ENCODE data around the gene LMAN2.
"Not testable (repeated sequence)": the region's sequence is repeated elsewhere in the genome, so short reads cannot be mapped to it uniquely, and the experiment has no call there.

The LMAN2 gene

DNA sequence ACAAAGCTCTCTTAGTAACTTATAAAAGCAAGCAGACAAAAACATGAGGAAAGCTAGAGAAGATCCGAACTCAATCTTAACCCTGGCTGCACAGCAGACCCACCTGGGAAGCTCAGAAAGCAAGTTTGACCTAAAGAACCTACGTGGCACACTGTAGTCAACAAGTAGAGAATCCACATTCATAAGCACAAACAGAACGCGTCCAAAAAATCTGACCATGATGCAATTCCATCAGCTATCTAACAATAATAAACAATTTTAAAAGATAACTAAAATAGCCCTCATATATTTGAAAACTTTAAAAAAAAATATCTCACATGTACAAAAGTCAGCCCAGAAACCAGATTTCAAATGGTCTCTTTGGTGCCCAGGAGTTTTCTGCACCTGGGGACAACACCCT lies 4.6 kb downstream of the LMAN2 start:
- no peak for DNase-seq (ENCODE audit: low spot score)

DNA sequence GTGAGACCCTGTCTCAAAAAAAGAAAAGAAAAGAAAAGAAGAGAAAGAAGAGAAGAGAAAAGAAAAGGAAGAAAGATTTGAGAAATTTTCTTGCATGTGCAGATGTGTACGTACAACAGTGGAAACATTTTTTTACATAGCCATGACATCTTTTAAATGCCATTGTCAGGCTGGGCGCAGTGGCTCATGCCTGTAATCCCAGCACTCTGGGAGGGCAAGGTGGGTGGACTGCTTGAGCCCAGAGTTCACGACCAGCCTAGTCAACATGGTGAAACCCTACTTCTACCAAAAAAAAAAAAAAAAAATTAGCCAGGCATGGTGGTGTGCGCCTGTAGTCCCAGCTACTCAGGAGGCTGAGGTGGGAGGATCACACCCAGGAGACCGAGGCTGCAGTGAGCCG lies 6.6 kb downstream of the LMAN2 start:
- no peak for DNase-seq (ENCODE audit: low spot score)

DNA sequence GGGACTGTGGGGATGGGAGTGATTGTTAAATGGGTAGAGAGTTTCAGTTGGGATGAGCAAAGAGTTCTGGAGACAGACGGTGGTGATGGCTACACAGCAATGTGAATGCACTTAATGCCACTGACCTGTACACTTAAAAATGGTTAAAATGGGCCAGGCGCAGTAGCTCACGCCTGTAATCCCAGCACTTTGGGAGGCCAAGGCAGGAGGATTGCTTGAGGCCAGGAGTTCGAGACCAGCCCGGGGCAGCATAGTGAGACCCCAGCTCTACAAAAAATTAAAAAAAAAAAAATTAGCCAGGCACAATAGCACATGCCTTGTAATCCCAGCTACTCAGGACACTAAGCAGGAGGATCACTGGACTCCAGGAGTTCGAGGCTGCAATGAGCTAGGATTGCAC lies 7.7 kb downstream of the LMAN2 start:
- no peak for DNase-seq (ENCODE audit: low spot score)

GRCh38 chr5:177343000-177343399 lies 8.5 kb downstream of the LMAN2 start:
- not testable (repeated sequence) for DNase-seq (ENCODE audit: low spot score)

DNA sequence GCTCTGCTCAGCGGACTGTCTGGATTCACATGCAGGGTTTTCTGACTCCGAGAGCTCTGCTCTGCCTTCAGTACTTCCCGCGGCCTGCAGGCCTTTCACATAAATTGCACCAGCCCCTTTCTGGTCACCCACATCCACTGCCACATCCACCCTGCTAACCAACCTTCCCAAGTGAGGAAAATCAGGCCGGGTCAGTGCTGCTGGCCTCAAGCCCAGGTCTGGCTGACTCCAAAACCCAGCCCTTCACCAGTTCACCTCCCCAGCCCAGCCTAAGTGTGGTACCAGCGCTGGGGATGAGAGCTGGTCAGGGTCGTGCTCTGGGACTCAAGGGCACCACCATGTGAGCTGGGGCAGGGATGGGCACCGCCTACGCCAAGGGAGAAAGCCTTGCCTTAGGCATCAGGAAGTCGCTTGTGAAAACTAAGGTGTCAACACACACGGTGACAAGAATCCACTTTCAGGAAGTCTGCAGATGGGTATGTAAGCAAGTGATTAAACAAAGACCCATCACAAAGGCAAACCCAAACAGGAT lies 12.3 kb downstream of the LMAN2 start:
- DNase-seq (ENCODE audit: low spot score): no peak

DNA sequence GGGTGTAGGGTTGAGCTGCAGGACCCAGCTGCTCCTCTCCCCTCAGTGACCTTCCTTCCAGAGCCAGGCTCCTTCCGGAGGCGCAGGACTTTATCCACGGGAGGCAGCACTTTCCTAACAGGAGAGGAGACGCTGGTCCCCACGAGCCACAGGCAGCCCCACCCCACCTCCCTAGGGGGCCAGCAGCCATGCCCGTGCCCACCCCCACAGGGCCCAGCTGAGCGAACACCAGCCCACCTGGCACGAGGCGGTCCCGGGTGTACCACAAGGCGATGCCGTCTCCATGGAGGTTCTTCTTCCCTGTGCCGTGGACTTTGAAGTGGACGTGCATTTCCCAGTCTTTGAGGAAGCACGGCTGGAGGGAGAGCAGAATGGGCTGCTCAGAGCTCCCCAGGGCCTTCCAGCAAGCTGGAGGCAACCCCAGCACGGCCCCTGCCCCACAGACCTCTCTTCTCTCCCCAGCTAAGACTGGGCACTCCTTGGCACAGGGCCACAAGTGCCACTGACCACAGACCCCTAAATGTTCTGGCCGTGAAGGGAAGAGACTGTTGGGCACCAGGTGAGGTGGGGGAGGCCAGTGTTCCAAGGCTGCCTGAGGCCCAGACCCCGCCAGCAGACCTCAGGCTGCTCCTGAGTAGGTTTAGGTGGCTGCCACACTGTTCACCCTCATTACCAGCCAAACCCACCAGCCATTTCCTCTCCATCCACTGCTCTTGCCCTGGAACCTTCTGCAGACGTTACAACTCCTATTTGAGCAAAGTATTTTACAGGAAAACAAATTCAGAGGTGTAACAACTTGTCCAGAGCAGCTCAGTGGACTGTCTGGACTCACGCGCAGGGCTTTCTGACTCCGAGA lies 13.0 kb downstream of the LMAN2 start:
- DNase-seq (ENCODE audit: low spot score): no peak

DNA sequence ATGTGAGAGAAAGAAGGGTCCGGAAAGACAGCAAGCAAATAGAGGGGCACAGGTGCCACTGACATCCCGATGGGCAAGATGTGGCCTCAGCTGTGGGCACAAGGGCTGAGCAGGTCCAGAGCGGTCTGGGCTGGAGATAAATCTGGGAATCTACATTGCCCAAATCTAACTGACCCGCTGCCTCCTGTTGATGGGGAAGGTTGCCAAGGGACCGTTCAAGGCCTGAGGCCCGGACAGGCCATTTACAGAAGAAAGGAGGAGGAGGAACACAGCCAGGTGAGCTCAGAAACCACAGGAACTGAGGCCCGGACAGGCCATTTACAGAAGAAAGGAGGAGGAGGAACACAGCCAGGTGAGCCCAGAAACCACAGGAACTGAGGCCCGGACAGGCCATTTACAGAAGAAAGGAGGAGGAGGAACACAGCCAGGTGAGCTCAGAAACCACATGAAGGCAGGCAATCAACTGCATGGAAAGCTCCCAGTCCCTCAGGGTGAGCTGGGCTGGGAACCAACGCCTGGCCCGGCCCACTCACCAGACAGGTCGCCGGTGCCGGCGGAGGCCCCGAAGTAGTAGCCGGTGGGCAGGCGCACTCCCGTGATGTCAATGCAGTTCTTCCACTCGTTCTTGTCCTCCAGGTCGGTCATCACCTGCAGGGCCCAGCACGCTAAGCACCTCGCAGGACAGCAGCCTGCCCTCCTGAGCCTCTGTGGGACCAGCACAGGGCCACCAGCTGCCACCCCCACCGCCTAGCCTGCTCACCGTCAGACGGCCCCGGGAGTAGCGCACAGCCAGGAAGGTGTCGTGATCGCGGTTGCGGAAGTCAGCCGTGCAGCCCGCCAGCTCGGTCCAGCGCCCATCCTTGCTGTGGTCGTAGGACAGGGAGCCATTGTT lies 14.6 kb downstream of the LMAN2 start:
- no peak for DNase-seq (ENCODE audit: low spot score)

DNA sequence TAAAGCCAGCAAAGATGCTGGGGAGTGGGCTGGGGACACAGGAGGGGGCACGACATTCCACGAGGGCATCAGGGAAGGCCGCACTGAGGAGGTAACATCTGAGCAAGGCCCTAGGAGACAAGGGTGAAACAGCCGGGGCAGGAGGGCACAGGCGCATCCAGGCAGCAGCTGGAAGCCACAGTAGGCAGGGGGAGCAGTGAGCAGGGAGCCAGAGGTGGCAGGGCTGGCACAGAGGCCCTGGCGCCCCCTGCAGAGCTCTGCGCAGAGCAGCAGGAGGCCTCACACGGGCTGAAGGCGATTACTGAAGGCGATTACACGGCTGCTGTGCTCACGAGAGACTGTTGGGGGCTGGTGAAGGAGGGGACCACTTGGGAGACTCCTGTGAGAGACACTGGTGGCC lies 15.4 kb downstream of the LMAN2 start:
- DNase-seq (ENCODE audit: low spot score): no peak

- no peak for DNase-seq (ENCODE audit: low spot score)
Observed at GRCh38 chr5:177335701-177336065, 15.8 kb downstream of the LMAN2 start.

DNA sequence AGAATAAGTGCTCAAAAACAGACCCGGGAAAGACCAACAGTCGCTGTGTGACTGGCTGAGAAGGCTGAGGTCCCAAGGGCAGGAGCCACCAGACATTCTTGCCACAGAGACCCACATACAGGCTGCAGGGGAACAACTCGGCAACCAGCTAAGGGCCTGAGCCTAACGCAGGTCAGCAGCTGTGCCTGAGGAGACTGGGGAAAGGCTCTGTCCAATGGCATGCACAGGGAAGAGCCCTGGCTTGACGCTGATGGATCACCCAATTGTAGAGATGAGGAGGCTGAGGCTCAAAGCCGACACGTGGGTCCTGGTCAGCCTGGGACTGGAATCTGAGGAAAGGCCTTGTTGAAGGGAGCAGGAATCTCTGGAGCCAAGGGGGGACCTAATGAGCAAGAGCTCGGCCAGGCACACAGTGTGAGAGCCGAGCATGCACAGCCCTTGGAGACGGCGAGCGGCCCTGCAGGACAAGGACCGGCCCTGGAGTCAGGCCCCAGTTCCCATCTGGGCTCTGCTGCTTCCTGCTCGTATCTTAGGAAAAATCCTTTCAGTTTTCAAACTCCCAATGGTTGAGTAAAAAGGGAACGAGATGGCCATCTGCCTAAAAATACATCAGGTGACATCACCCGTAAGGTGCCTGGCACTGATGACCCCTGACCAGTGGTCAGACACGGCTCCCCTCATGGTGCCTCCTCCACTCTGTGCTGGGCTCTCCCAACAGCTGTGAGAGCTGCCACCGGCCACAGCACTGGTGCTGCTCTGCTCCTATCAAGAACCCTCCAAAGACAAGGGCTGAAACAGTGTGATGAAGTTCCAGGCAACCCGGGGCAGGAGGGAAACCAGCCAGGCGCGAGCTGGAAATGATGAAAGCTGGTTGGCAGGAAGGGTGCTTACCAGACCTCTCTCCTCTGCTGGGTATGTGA lies 16.4 kb downstream of the LMAN2 start:
- no peak for DNase-seq (ENCODE audit: low spot score)

- DNase-seq (ENCODE audit: low spot score): no peak
Observed at GRCh38 chr5:177334155-177334551, 17.3 kb downstream of the LMAN2 start.

- no peak for DNase-seq (ENCODE audit: low spot score)
Observed at GRCh38 chr5:177333420-177334154, 17.9 kb downstream of the LMAN2 start.

- DNase-seq (ENCODE audit: low spot score): no peak
Observed at GRCh38 chr5:177332896-177333260, 18.6 kb downstream of the LMAN2 start.

- DNase-seq (ENCODE audit: low spot score): no peak
Observed at GRCh38 chr5:177332031-177332895, 19.2 kb downstream of the LMAN2 start.

- no peak for DNase-seq (ENCODE audit: low spot score)
Observed at GRCh38 chr5:177330991-177331842, 20.3 kb downstream of the LMAN2 start.

DNA sequence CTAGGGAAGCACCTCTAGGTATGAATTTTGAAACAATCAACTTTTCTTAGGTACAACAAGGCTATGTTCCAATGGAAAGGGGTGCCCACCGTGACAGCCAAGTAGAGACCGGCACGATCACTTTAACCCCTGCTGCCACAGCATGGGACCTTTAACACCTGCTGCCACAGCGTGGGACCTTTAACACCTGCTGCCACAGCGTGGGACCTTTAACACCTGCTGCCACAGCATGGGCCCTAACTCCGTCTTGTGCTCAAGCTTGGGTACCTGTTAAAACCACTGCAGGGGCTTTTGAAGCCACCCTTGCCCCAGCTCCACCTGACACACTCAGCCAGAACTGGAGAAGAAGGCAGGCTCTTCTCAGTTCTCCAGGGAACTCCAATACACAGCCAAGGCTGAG lies 21.6 kb downstream of the LMAN2 start:
- no peak for DNase-seq (ENCODE audit: low spot score)

DNA sequence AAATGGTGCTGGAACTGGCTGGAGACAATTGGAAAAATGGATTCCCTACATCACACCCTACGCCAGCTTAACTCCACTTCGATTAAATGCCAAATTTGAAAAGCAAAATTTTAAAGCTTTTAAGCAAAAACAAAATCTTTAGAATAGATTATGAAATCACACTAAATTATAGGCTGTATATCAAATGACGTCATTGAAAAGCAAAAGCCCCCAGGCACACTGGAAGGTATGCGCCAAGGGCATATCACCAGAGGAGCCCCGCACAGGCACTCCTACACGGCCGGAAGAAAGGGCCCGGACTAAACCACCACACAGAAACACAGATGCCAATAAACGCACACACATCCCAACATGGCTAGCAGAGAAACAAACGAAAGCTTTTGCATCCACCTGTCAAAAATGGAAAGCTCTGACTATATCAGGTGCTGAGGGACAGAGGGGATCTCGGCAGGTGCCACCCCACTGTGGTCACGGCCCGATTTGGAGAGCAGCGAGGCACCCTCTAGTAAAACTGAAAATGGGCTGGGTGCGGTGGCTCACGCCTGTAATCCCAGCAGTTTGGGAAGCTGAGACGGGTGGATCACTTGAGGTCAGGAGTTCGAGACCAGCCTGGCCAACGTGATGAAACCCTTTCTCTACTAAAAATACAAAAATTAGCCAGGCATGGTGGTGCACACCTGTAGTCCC lies 22.8 kb downstream of the LMAN2 start:
- DNase-seq (ENCODE audit: low spot score): no peak

Measured in hepatic stellate cell (primary cell).